IMR-90 (cell line): Measurements from ENCODE around the gene CHN2. TPM values are rescaled to one million over a fixed set of nuclear protein-coding genes. Genes with fewer than 3 reads are reported as not detected.

Experiments used
- ATAC-seq: fragments of 200-7000 bp; cut with Tn5 transposase; 2 replicates; pipeline ENCODE4 v1.9.1; 2020; ENCODE audit warnings: low read depth, mild to moderate bottlenecking, moderate library complexity
- BruUV-seq: library from RNA; stranded (reverse); fragments of 400-500 nt; replicated peaks from 2 replicates; lab custom pipeline; 2021; lab: Mats Ljungman, UMichigan
- CTCF ChIA-PET: fragments of 300-600 bp; formaldehyde crosslinking; extraction: SDS; loops from one replicate; lab custom pipeline; 2021; ENCODE audit warnings: antibody characterized with exemption; lab: Yijun Ruan, JAX
- POLR2A ChIA-PET: fragments of 300-600 bp; sonication (Branson Sonifier 250); formaldehyde crosslinking; loops from one replicate; lab custom pipeline; 2022; ENCODE audit warnings: antibody characterized with exemption; ENCODE audit not compliant: unreplicated experiment; lab: Charles Lee
- DNase-seq: peaks from one replicate; pipeline ENCODE4 v3.0.0; 2013
- H2AFZ ChIP-seq: replicated peaks from 2 replicates; pipeline ENCODE3; 2013; ENCODE audit warnings: low read length, mild to moderate bottlenecking; ENCODE audit not compliant: poor library complexity
- H2AK5ac ChIP-seq: 2 replicates; pipeline ENCODE4 v1.6.1; 2013; ENCODE audit warnings: low read depth, low read length, inconsistent platforms
- H2AK9ac ChIP-seq: replicated peaks from 2 replicates; pipeline ENCODE3; 2013; ENCODE audit warnings: mild to moderate bottlenecking, low read depth, low read length, moderate library complexity; ENCODE audit not compliant: poor library complexity
- H2BK120ac ChIP-seq: 2 replicates; pipeline ENCODE4 v1.6.1; 2013; ENCODE audit warnings: low read depth, low read length, inconsistent platforms
- H2BK15ac ChIP-seq: 3 replicates; pipeline ENCODE4 v1.6.1; 2013; ENCODE audit warnings: low read depth, low read length, inconsistent platforms
- H2BK20ac ChIP-seq: 2 replicates; pipeline ENCODE4 v1.6.1; 2013; ENCODE audit warnings: low read depth, mild to moderate bottlenecking, inconsistent platforms, low read length, moderate library complexity
- H2BK5ac ChIP-seq: 2 replicates; pipeline ENCODE4 v1.6.1; 2013; ENCODE audit warnings: mild to moderate bottlenecking, low read depth, low read length, inconsistent platforms; ENCODE audit not compliant: poor library complexity, severe bottlenecking
- H3K14ac ChIP-seq: replicated peaks from 2 replicates; pipeline ENCODE4 v1.6.1; 2013; ENCODE audit warnings: low read depth, low read length, inconsistent platforms
- H3K18ac ChIP-seq: 2 replicates; pipeline ENCODE4 v1.6.1; 2013; ENCODE audit warnings: low read depth, low read length, control low read depth
- H3K23ac ChIP-seq: 2 replicates; pipeline ENCODE4 v1.6.1; 2013; ENCODE audit warnings: low read depth, low read length, inconsistent platforms
- H3K27ac ChIP-seq: 2 replicates; pipeline ENCODE4 v1.5.1; 2013; ENCODE audit warnings: mild to moderate bottlenecking, control low read depth, low read length; ENCODE audit not compliant: insufficient read depth
- H3K27me3 ChIP-seq: 2 replicates; pipeline ENCODE4 v1.6.1; 2013; ENCODE audit warnings: low read length; ENCODE audit not compliant: control insufficient read depth, insufficient read depth
- H3K36me3 ChIP-seq: 2 replicates; pipeline ENCODE4 v1.6.1; 2013; ENCODE audit warnings: low read length, mixed read lengths; ENCODE audit not compliant: control insufficient read depth, insufficient read depth
- H3K4ac ChIP-seq: 2 replicates; pipeline ENCODE4 v1.6.1; 2013; ENCODE audit warnings: low read depth, low read length, inconsistent platforms
- H3K4me1 ChIP-seq: 2 replicates; pipeline ENCODE4 v1.6.1; 2013; ENCODE audit warnings: low read length, mixed read lengths; ENCODE audit not compliant: control insufficient read depth, insufficient read depth
- H3K4me2 ChIP-seq: 2 replicates; pipeline ENCODE4 v1.6.1; 2013; ENCODE audit warnings: low read depth, mild to moderate bottlenecking, control low read depth, low read length, moderate library complexity
- H3K4me3 ChIP-seq: 2 replicates; pipeline ENCODE4 v1.5.1; 2013; ENCODE audit warnings: low read depth, mild to moderate bottlenecking, control low read depth, low read length, moderate library complexity; ENCODE audit not compliant: insufficient read depth
- H3K56ac ChIP-seq: 2 replicates; pipeline ENCODE4 v1.6.1; 2013; ENCODE audit warnings: low read length, inconsistent platforms; ENCODE audit not compliant: insufficient read depth; ENCODE audit errors: extremely low read depth
- H3K79me1 ChIP-seq, 2 experiments: 2 replicates each; pipeline ENCODE4 v1.6.1; 2013; ENCODE audit warnings: low read length in 2 of 2, inconsistent platforms in 1 of 2, low read depth in 1 of 2
- H3K9ac ChIP-seq: 2 replicates; pipeline ENCODE4 v1.6.1; 2013; ENCODE audit warnings: low read depth, low read length, control low read depth
- H3K9me1 ChIP-seq: 2 replicates; pipeline ENCODE4 v1.6.1; 2013; ENCODE audit warnings: low read length, inconsistent platforms; ENCODE audit not compliant: insufficient read depth
- H3K9me3 ChIP-seq: 2 replicates; pipeline ENCODE4 v1.6.1; 2013; ENCODE audit warnings: low read length; ENCODE audit not compliant: control insufficient read depth, insufficient read depth
- H4K20me1 ChIP-seq: 2 replicates; pipeline ENCODE4 v1.6.1; 2013; ENCODE audit warnings: low read length, inconsistent platforms; ENCODE audit not compliant: insufficient read depth
- H4K5ac ChIP-seq: 2 replicates; pipeline ENCODE4 v1.6.1; 2013; ENCODE audit warnings: mild to moderate bottlenecking, low read depth, low read length, control low read depth
- H4K8ac ChIP-seq, 2 experiments: 2 replicates each; pipeline ENCODE4 v1.6.1; 2013; ENCODE audit warnings: low read depth in 2 of 2, low read length in 2 of 2, control low read depth in 1 of 2, inconsistent platforms in 1 of 2
- H4K91ac ChIP-seq: 2 replicates; pipeline ENCODE4 v1.6.1; 2013; ENCODE audit warnings: low read depth, low read length, inconsistent platforms; ENCODE audit not compliant: insufficient read depth
- BHLHE40 ChIP-seq: fragments of 150-350 bp; IDR thresholded peaks from 2 replicates; pipeline ENCODE4 v1.6.1; 2016; ENCODE audit warnings: mild to moderate bottlenecking, low read depth, low read length
- CEBPB ChIP-seq: IDR thresholded peaks from 2 replicates; pipeline ENCODE4 v1.6.1; 2012; ENCODE audit warnings: low read depth, low read length, improper control_type of control experiment
- CHD1 ChIP-seq: IDR thresholded peaks from 2 replicates; pipeline ENCODE4 v1.6.1; 2012; ENCODE audit warnings: low read depth, low read length, improper control_type of control experiment
- CTCF ChIP-seq: conservative IDR thresholded peaks from 2 replicates; pipeline ENCODE4 v1.5.1; 2012; ENCODE audit warnings: mild to moderate bottlenecking, low read depth, low read length, improper control_type of control experiment
- ELK1 ChIP-seq: fragments of 150-350 bp; IDR thresholded peaks from 2 replicates; pipeline ENCODE4 v1.6.1; 2016; ENCODE audit warnings: low read depth, mild to moderate bottlenecking, low read length, moderate library complexity, borderline replicate concordance
- FOS ChIP-seq: fragments of 150-350 bp; IDR thresholded peaks from 2 replicates; pipeline ENCODE4 v1.6.1; 2016; ENCODE audit warnings: low read depth, low read length
- MAFK ChIP-seq: IDR thresholded peaks from 2 replicates; pipeline ENCODE4 v1.6.1; 2012; ENCODE audit warnings: low read depth, low read length, improper control_type of control experiment
- MAZ ChIP-seq: IDR thresholded peaks from 2 replicates; pipeline ENCODE4 v1.6.1; 2012; ENCODE audit warnings: low read depth, mild to moderate bottlenecking, low read length, improper control_type of control experiment, moderate library complexity, borderline replicate concordance
- MXI1 ChIP-seq: IDR thresholded peaks from 2 replicates; pipeline ENCODE4 v1.6.1; 2012; ENCODE audit warnings: low read depth, mild to moderate bottlenecking, low read length, moderate library complexity, borderline replicate concordance
- NFE2L2 ChIP-seq: fragments of 150-350 bp; IDR thresholded peaks from 2 replicates; pipeline ENCODE4 v1.6.1; 2016; ENCODE audit warnings: low read depth, mild to moderate bottlenecking, low read length
- POLR2A ChIP-seq: IDR thresholded peaks from 2 replicates; pipeline ENCODE4 v1.6.1; 2012; ENCODE audit warnings: mild to moderate bottlenecking, low read depth, low read length
- RAD21 ChIP-seq: IDR thresholded peaks from 2 replicates; pipeline ENCODE4 v1.6.1; 2012; ENCODE audit warnings: low read length, improper control_type of control experiment
- RCOR1 ChIP-seq: IDR thresholded peaks from 2 replicates; pipeline ENCODE4 v1.6.1; 2012; ENCODE audit warnings: mild to moderate bottlenecking, low read length, improper control_type of control experiment; ENCODE audit not compliant: insufficient replicate concordance
- RFX5 ChIP-seq: IDR thresholded peaks from 2 replicates; pipeline ENCODE4 v1.8.0; 2012; ENCODE audit warnings: low read depth, mild to moderate bottlenecking, low read length, moderate library complexity
- SMC3 ChIP-seq: fragments of 150-350 bp; IDR thresholded peaks from 2 replicates; pipeline ENCODE4 v1.6.1; 2016; ENCODE audit warnings: low read depth, mild to moderate bottlenecking, antibody characterized with exemption, low read length, moderate library complexity
- USF2 ChIP-seq: fragments of 150-350 bp; IDR thresholded peaks from 2 replicates; pipeline ENCODE4 v1.6.1; 2017; ENCODE audit warnings: mild to moderate bottlenecking, antibody characterized with exemption, low read length, low read depth
- WGBS, 2 experiments: methylation state at CpG; one replicate each; pipeline versions ENCODE4 v1.1.5 to v1.1.7; 2013; ENCODE audit warnings: missing lambda C conversion rate in 2 of 2; ENCODE audit not compliant: insufficient read length in 1 of 2; ENCODE audit errors: extremely low coverage in 2 of 2; 5-methylcytosine and 5-hydroxymethylcytosine counted together
- dilution Hi-C: fragments of 300-500 bp; cut with HindIII; formaldehyde crosslinking; loops from one replicate; pipeline ENCODE4 v1.14.3; 2018; ENCODE audit warnings: low sequenced_read_pairs; ENCODE audit not compliant: unreplicated experiment
- in situ Hi-C: fragments of 300-500 bp; cut with MboI; formaldehyde crosslinking; loops from 3 replicates; pipeline ENCODE4 v1.14.3; 2019; ENCODE audit warnings: low sequenced_read_pairs, inconsistent platforms, mixed read lengths
- intact Hi-C: fragments of 100-400 bp; cut with micrococcal nuclease; formaldehyde crosslinking; loops from 2 replicates; pipeline ENCODE4 v1.10.0; 2022
- polyA plus RNA-seq, 3 experiments: library from polyadenylated mRNA; depleted of rRNA; stranded (reverse); fragments of >200 nt; gene quantifications; 2 replicates each; pipeline ENCODE4 v1.2.3, GENCODE V29; 2012; ENCODE audit warnings: low replicate concordance in 1 of 3
- total RNA-seq: library from RNA; depleted of rRNA; stranded (reverse); fragments of >200 nt; gene quantifications from 2 replicates; pipeline ENCODE4 v1.2.3, GENCODE V29; 2012

CHN2 gene
- total and polyA plus RNA-seq, 2 of the 4 experiments (the other 2 are of a cell fraction), result not detected

GRCh38 chr7:29394321-29394720 is 199.7 kb downstream of the CHN2 start:
- Histone ChIP-seq H3K9me3 (no peaks in the 10 kb centered on the region), H3K4ac (no peak overlapping the region), H3K23ac (no peak overlapping the region), H3K27ac (no peak overlapping the region), H3K14ac (no peak overlapping the region), H3K27me3 (no peaks in the 10 kb centered on the region; the same call in 1 of the 2 replicates), H4K5ac (no peak overlapping the region), H4K91ac (no peak overlapping the region), H3K36me3 (no peaks in the 10 kb centered on the region), H2BK20ac (no peak overlapping the region), H2AK9ac (no peak overlapping the region), H4K8ac (no peak overlapping the region), H2BK5ac (no peak overlapping the region), H2BK120ac (no peak overlapping the region), H3K9me1 (no peaks in the 10 kb centered on the region), H3K79me1 (no peaks in the 10 kb centered on the region), H2AFZ (no peak overlapping the region), H3K4me1 (no peaks in the 10 kb centered on the region), H3K18ac (no peak overlapping the region), H2BK15ac (no peak overlapping the region), H3K9ac (no peak overlapping the region), H2AK5ac (no peak overlapping the region), H3K4me2 (no peak overlapping the region), H3K4me3 (no peak overlapping the region), H3K56ac (no peak overlapping the region), H4K20me1 (no peaks in the 10 kb centered on the region)
- 0% methylated on average over 1 of the region's 7 CpGs; no CpG with 5 or more reads in 1 of the 2 experiments for WGBS, 2 experiments
- ATAC-seq (no peak), DNase-seq (no peak)
- no TSS peak for BruUV-seq
- dilution Hi-C loops, result no loop called here
- no peak for TF ChIP-seq RAD21
- no peak for TF ChIP-seq MXI1
- no peak for TF ChIP-seq ELK1
- TF ChIP-seq MAZ, result no peak
- TF ChIP-seq NFE2L2, result no peak
- no peak for TF ChIP-seq BHLHE40
- TF ChIP-seq CHD1, result no peak
- TF ChIP-seq SMC3, result no peak
- no peak for TF ChIP-seq POLR2A
- no peak for TF ChIP-seq FOS
- no peak for TF ChIP-seq CTCF
- no peak for TF ChIP-seq CEBPB
- TF ChIP-seq RFX5, result no peak
- TF ChIP-seq MAFK, result no peak
- TF ChIP-seq RCOR1, result no peak
- no peak for TF ChIP-seq USF2
- intact Hi-C loops, result no loop called here
- CTCF ChIA-PET, result no interaction called here
- in situ Hi-C loops, result no loop called here
- POLR2A ChIA-PET, result no interaction called here
